GM06990 (cell line): ENCODE results near the gene LRRN4CL.

Experiments
- DNase-seq: peaks from one replicate; pipeline ENCODE4 v3.0.0-alpha.2; 2011; ENCODE audit not compliant: insufficient read length; ENCODE audit errors: extremely low read depth
- H3K27me3 ChIP-seq: replicated peaks from 2 replicates; pipeline ENCODE4 v1.6.0; 2011; ENCODE audit warnings: low read length; ENCODE audit not compliant: control insufficient read depth, insufficient read depth
- H3K36me3 ChIP-seq: 2 replicates; pipeline ENCODE4 v1.5.1; 2011; ENCODE audit warnings: low read length; ENCODE audit not compliant: control insufficient read depth, insufficient read depth
- H3K4me3 ChIP-seq: replicated peaks from 2 replicates; pipeline ENCODE4 v1.5.1; 2011; ENCODE audit warnings: low read depth, mild to moderate bottlenecking, control low read depth, low read length
- CTCF ChIP-seq: IDR thresholded peaks from 2 replicates; pipeline ENCODE4 v1.5.1; 2011; ENCODE audit warnings: low read length, control low read depth, mild to moderate bottlenecking, inconsistent platforms; ENCODE audit not compliant: insufficient read depth, poor library complexity, severe bottlenecking

LRRN4CL gene

GRCh38 chr11:62649486-62649885 lies 39.8 kb downstream of the LRRN4CL start:
- TF ChIP-seq CTCF: no peak
- Histone ChIP-seq H3K4me3 (no peak overlapping the region), H3K27me3 (no peaks in the 10 kb centered on the region), H3K36me3 (peaks cover 19% of the 10 kb centered on the region)
- no peak for DNase-seq

- Histone ChIP-seq H3K4me3 (no peak overlapping the region), H3K27me3 (no peaks in the 10 kb centered on the region), H3K36me3 (peaks cover 19% of the 10 kb centered on the region)
- TF ChIP-seq CTCF: no peak
- DNase-seq: no peak
Observed at GRCh38 chr11:62648967-62649364, 40.4 kb downstream of the LRRN4CL start.

GRCh38 chr11:62648185-62648966 lies 41.0 kb downstream of the LRRN4CL start:
- Histone ChIP-seq H3K27me3 (no peaks in the 10 kb centered on the region), H3K4me3 (no peak overlapping the region), H3K36me3 (peaks cover 19% of the 10 kb centered on the region)
- no peak for DNase-seq
- TF ChIP-seq CTCF: no peak

GRCh38 chr11:62647609-62648005 lies 41.7 kb downstream of the LRRN4CL start:
- no peaks in the 10 kb centered on the region for H3K27me3 ChIP-seq
- no peak for DNase-seq
- TF ChIP-seq CTCF: no peak
- H3K36me3 ChIP-seq: peaks cover 19% of the 10 kb centered on the region
- H3K4me3 ChIP-seq: no peak overlapping the region

GRCh38 chr11:62646825-62647608 lies 42.3 kb downstream of the LRRN4CL start:
- H3K27me3 ChIP-seq: no peaks in the 10 kb centered on the region
- DNase-seq: no peak
- no peak for TF ChIP-seq CTCF
- H3K4me3 ChIP-seq: no peak overlapping the region
- peaks cover 19% of the 10 kb centered on the region for H3K36me3 ChIP-seq
